GM23338 (cell line): Measurements from ENCODE around the gene DPP9. TPM values are rescaled to one million over a fixed set of nuclear protein-coding genes. Genes with fewer than 3 reads are reported as not detected.

Experiments
- ATAC-seq: fragments of 200-7000 bp; cut with Tn5 transposase; 3 replicates; pipeline ENCODE4 v1.9.1; 2020
- DNase-seq: peaks from one replicate; pipeline ENCODE4 v3.0.0-alpha.2; 2015; ENCODE audit warnings: low spot score
- H2AFZ ChIP-seq: fragments of 200-600 bp; sonication (generic); 2 replicates; pipeline ENCODE4 v1.8.0; 2016; ENCODE audit warnings: antibody characterized with exemption, mild to moderate bottlenecking, moderate library complexity
- H3F3A ChIP-seq: fragments of 200-600 bp; sonication (generic); replicated peaks from 2 replicates; pipeline ENCODE4 v1.8.0; 2017; ENCODE audit warnings: antibody characterized with exemption, mixed run types, low read depth
- H3K27ac ChIP-seq: fragments of 200-600 bp; sonication (generic); 2 replicates; pipeline ENCODE4 v1.6.1; 2016; ENCODE audit warnings: low read depth
- H3K27me3 ChIP-seq: fragments of 200-600 bp; sonication (generic); 2 replicates; pipeline ENCODE4 v1.8.0; 2016; ENCODE audit warnings: mild to moderate bottlenecking, mixed run types, moderate library complexity; ENCODE audit not compliant: insufficient read depth
- H3K36me3 ChIP-seq: fragments of 200-600 bp; sonication (generic); 2 replicates; pipeline ENCODE4 v1.8.0; 2016; ENCODE audit warnings: mild to moderate bottlenecking; ENCODE audit not compliant: insufficient read depth
- H3K4me1 ChIP-seq: fragments of 200-600 bp; sonication (generic); 2 replicates; pipeline ENCODE4 v1.8.0; 2016; ENCODE audit warnings: mild to moderate bottlenecking, moderate library complexity; ENCODE audit not compliant: insufficient read depth
- H3K4me2 ChIP-seq: fragments of 200-600 bp; sonication (generic); 2 replicates; pipeline ENCODE4 v1.7.1; 2017; ENCODE audit warnings: mixed run types
- H3K4me3 ChIP-seq: fragments of 200-600 bp; sonication (generic); 2 replicates; pipeline ENCODE4 v1.6.1; 2016; ENCODE audit warnings: mixed run types
- H3K79me2 ChIP-seq: fragments of 200-600 bp; sonication (generic); replicated peaks from 2 replicates; pipeline ENCODE4 v1.8.0; 2017; ENCODE audit warnings: mild to moderate bottlenecking; ENCODE audit not compliant: insufficient read depth
- H3K9me2 ChIP-seq: fragments of 200-600 bp; sonication (generic); 2 replicates; pipeline ENCODE4 v1.8.0; 2017; ENCODE audit not compliant: insufficient read depth
- H4K20me1 ChIP-seq: fragments of 200-600 bp; sonication (generic); replicated peaks from 2 replicates; pipeline ENCODE4 v1.8.0; 2017; ENCODE audit warnings: mild to moderate bottlenecking; ENCODE audit not compliant: insufficient read depth
- H3K27ac Mint-ChIP-seq: 2 replicates; pipeline ENCODE4 v1.8.0; 2020; ENCODE audit warnings: inconsistent platforms, mild to moderate bottlenecking, moderate library complexity, mixed read lengths
- H3K27me3 Mint-ChIP-seq: 3 replicates; pipeline ENCODE4 v1.8.0; 2022; ENCODE audit warnings: low read depth, mild to moderate bottlenecking, moderate library complexity, mixed read lengths, inconsistent platforms; ENCODE audit not compliant: insufficient read depth, poor library complexity
- H3K36me3 Mint-ChIP-seq: 3 replicates; pipeline ENCODE4 v1.8.0; 2021; ENCODE audit warnings: low read depth, mild to moderate bottlenecking, inconsistent platforms, moderate library complexity, mixed read lengths
- H3K4me1 Mint-ChIP-seq: 3 replicates; pipeline ENCODE4 v1.8.0; 2020; ENCODE audit warnings: mild to moderate bottlenecking, inconsistent platforms, mixed read lengths
- H3K4me3 Mint-ChIP-seq: 3 replicates; pipeline ENCODE4 v1.8.0; 2021; ENCODE audit warnings: moderate library complexity, mild to moderate bottlenecking, inconsistent platforms, mixed read lengths
- H3K9me3 Mint-ChIP-seq: 3 replicates; pipeline ENCODE4 v1.8.0; 2020; ENCODE audit warnings: moderate library complexity, mild to moderate bottlenecking, inconsistent platforms, mixed read lengths
- CREB1 ChIP-seq: fragments of 250-450 bp; sonication (Bioruptor Pico); IDR thresholded peaks from 2 replicates; pipeline ENCODE4 v1.5.0; 2020; ENCODE audit warnings: low read depth, mild to moderate bottlenecking, moderate library complexity
- NANOG ChIP-seq: IDR thresholded peaks from 2 replicates; pipeline ENCODE4 v1.6.1; 2016; ENCODE audit warnings: antibody characterized with exemption, borderline replicate concordance
- REST ChIP-seq: IDR thresholded peaks from one replicate; pipeline ENCODE4 v1.6.1; 2018; ENCODE audit warnings: antibody characterized with exemption; ENCODE audit not compliant: unreplicated experiment
- ZNF462 ChIP-seq: fragments of 250-450 bp; sonication (Bioruptor Pico); IDR thresholded peaks from 2 replicates; pipeline ENCODE4 v1.5.0; 2020; ENCODE audit warnings: mild to moderate bottlenecking, moderate library complexity
- polyA plus RNA-seq: library from polyadenylated mRNA; unstranded; fragments of >200 nt; fragmentation: Nextera tagmentation; extraction: Ambion mirVana; gene quantifications from 2 replicates; pipeline ENCODE4 v1.2.1, GENCODE V29; 2016
- total RNA-seq: library from RNA; depleted of rRNA; stranded (reverse); fragments of >200 nt; shearing (Covaris generic); gene quantifications from 2 replicates; pipeline ENCODE4 v1.2.3, GENCODE V29; 2014

DPP9 gene
- total and polyA plus RNA-seq, 2 experiments from 2014 or later = 19.5 to 49.2 TPM

- no peaks in the 10 kb centered on the region for H3F3A ChIP-seq
- H4K20me1 ChIP-seq = no peaks in the 10 kb centered on the region; the same call in 1 of the 2 replicates
- H3K79me2 ChIP-seq = peaks cover 14% of the 10 kb centered on the region
- no peak overlapping the region for H3K27ac ChIP-seq
- peaks cover 4% of the 10 kb centered on the region; the same call in 1 of the 2 replicates for H3K4me1 ChIP-seq
- peaks cover 48% of the 10 kb centered on the region for H3K36me3 Mint-ChIP-seq
- no peaks in the 10 kb centered on the region for H3K27me3 ChIP-seq
- no peaks in the 10 kb centered on the region for H3K9me2 ChIP-seq
- H3K4me2 ChIP-seq = no peak overlapping the region
- H3K27ac Mint-ChIP-seq = no peak overlapping the region
- DNase-seq = no peak
- no peaks in the 10 kb centered on the region for H3K9me3 Mint-ChIP-seq
- H3K4me1 Mint-ChIP-seq = peaks cover 2% of the 10 kb centered on the region; the same call in 1 of the 3 replicates
- no peak for TF ChIP-seq REST
- no peak overlapping the region for H2AFZ ChIP-seq
- ATAC-seq = no peak
- no peak overlapping the region for H3K4me3 Mint-ChIP-seq
- H3K27me3 Mint-ChIP-seq = peaks cover 5% of the 10 kb centered on the region
- no peaks in the 10 kb centered on the region; the same call in 1 of the 2 replicates for H3K36me3 ChIP-seq
- H3K4me3 ChIP-seq = no peak overlapping the region
Observed at GRCh38 chr19:4717191-4717965, 6.3 kb downstream of the DPP9 start.

- Histone ChIP-seq H3K36me3 (no peaks in the 10 kb centered on the region; the same call in 1 of the 2 replicates), H3K4me3 (no peak overlapping the region), H3K9me2 (no peaks in the 10 kb centered on the region), H3K27ac (no peak overlapping the region), H3K4me1 (no peaks in the 10 kb centered on the region), H3F3A (no peaks in the 10 kb centered on the region), H3K79me2 (no peaks in the 10 kb centered on the region), H3K4me2 (no peak overlapping the region), H4K20me1 (no peaks in the 10 kb centered on the region), H3K27me3 (no peaks in the 10 kb centered on the region), H2AFZ (no peak overlapping the region)
- Mint-ChIP-seq H3K36me3 (peaks cover 64% of the 10 kb centered on the region), H3K27me3 (peaks cover 5% of the 10 kb centered on the region), H3K4me1 (no peaks in the 10 kb centered on the region; the same call in 2 of the 3 replicates), H3K4me3 (no peak overlapping the region), H3K9me3 (no peaks in the 10 kb centered on the region), H3K27ac (no peak overlapping the region)
- ATAC-seq (no peak), DNase-seq (no peak)
- no peak for TF ChIP-seq NANOG
- no peak for TF ChIP-seq CREB1
- TF ChIP-seq ZNF462 (CRISPR knock-in tag) = no peak
- TF ChIP-seq REST = no peak
Observed at GRCh38 chr19:4715529-4716221, 8.0 kb downstream of the DPP9 start.
